Measurements from ENCODE around the gene CRHR2. TPM values are rescaled to one million over a fixed set of nuclear protein-coding genes. Genes with fewer than 3 reads are reported as not detected.
A peak's percentile ranks its signal among the peaks of the same experiment; 100 is the strongest.

The CRHR2 gene
- total RNA-seq, 1 experiment from 2014 or later, result 0.22 TPM

DNA sequence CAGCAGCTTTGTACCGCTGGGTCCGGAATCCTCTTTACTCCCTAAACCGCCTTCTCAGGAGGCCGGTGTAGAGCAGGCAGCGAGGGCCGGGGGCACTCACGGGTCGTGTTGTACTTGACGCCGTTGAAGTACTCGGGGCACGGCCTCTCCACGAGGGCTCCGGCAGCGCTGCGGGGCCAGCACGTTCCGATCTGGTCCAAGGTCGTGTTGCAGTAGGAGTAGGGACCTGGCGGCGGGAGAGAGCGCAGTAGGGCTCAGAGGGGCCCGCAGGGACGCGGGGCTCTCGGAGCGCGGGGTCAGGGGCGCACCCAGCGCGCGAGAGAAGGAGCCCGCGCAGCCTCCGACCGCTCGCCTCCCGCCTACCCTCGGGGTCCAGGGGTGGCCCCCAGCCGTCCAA is 443 bp downstream of the CRHR2 start (continued):
- TF ChIP-seq, protein P1, sequence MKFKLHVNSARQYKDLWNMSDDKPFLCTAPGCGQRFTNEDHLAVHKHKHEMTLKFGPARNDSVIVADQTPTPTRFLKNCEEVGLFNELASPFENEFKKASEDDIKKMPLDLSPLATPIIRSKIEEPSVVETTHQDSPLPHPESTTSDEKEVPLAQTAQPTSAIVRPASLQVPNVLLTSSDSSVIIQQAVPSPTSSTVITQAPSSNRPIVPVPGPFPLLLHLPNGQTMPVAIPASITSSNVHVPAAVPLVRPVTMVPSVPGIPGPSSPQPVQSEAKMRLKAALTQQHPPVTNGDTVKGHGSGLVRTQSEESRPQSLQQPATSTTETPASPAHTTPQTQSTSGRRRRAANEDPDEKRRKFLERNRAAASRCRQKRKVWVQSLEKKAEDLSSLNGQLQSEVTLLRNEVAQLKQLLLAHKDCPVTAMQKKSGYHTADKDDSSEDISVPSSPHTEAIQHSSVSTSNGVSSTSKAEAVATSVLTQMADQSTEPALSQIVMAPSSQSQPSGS (CRISPR knock-in tag; IDR thresholded peaks at IDR 0.05; ENCODE audit: borderline replicate concordance, low read depth), result no peak
- no peak for TF ChIP-seq ZNF317 (CRISPR knock-in tag; IDR thresholded peaks at IDR 0.05; ENCODE audit: borderline replicate concordance, low read depth)
- TF ChIP-seq NR1H2 (CRISPR knock-in tag; IDR thresholded peaks at IDR 0.05), result no peak
- no peak for TF ChIP-seq ZNF219 (CRISPR knock-in tag; IDR thresholded peaks at IDR 0.05; ENCODE audit: borderline replicate concordance)
- TF ChIP-seq, protein P2, sequence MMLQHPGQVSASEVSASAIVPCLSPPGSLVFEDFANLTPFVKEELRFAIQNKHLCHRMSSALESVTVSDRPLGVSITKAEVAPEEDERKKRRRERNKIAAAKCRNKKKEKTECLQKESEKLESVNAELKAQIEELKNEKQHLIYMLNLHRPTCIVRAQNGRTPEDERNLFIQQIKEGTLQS (CRISPR knock-in tag; conservative IDR thresholded peaks at IDR 0.05), result no peak
- TF ChIP-seq, protein P3, sequence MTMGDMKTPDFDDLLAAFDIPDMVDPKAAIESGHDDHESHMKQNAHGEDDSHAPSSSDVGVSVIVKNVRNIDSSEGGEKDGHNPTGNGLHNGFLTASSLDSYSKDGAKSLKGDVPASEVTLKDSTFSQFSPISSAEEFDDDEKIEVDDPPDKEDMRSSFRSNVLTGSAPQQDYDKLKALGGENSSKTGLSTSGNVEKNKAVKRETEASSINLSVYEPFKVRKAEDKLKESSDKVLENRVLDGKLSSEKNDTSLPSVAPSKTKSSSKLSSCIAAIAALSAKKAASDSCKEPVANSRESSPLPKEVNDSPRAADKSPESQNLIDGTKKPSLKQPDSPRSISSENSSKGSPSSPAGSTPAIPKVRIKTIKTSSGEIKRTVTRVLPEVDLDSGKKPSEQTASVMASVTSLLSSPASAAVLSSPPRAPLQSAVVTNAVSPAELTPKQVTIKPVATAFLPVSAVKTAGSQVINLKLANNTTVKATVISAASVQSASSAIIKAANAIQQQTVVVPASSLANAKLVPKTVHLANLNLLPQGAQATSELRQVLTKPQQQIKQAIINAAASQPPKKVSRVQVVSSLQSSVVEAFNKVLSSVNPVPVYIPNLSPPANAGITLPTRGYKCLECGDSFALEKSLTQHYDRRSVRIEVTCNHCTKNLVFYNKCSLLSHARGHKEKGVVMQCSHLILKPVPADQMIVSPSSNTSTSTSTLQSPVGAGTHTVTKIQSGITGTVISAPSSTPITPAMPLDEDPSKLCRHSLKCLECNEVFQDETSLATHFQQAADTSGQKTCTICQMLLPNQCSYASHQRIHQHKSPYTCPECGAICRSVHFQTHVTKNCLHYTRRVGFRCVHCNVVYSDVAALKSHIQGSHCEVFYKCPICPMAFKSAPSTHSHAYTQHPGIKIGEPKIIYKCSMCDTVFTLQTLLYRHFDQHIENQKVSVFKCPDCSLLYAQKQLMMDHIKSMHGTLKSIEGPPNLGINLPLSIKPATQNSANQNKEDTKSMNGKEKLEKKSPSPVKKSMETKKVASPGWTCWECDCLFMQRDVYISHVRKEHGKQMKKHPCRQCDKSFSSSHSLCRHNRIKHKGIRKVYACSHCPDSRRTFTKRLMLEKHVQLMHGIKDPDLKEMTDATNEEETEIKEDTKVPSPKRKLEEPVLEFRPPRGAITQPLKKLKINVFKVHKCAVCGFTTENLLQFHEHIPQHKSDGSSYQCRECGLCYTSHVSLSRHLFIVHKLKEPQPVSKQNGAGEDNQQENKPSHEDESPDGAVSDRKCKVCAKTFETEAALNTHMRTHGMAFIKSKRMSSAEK (CRISPR knock-in tag; IDR thresholded peaks at IDR 0.05; ENCODE audit: borderline replicate concordance), result no peak
- no peak for TF ChIP-seq SMAD3 (CRISPR knock-in tag; IDR thresholded peaks at IDR 0.05; ENCODE audit: borderline replicate concordance)
- TF ChIP-seq, protein P4, sequence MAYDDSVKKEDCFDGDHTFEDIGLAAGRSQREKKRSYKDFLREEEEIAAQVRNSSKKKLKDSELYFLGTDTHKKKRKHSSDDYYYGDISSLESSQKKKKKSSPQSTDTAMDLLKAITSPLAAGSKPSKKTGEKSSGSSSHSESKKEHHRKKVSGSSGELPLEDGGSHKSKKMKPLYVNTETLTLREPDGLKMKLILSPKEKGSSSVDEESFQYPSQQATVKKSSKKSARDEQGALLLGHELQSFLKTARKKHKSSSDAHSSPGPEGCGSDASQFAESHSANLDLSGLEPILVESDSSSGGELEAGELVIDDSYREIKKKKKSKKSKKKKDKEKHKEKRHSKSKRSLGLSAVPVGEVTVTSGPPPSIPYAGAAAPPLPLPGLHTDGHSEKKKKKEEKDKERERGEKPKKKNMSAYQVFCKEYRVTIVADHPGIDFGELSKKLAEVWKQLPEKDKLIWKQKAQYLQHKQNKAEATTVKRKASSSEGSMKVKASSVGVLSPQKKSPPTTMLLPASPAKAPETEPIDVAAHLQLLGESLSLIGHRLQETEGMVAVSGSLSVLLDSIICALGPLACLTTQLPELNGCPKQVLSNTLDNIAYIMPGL (CRISPR knock-in tag; IDR thresholded peaks at IDR 0.05), result no peak
- TF ChIP-seq FOXK1 (CRISPR knock-in tag; IDR thresholded peaks at IDR 0.05), result peak; percentile 58; the same call in 1 of the 2 replicates

DNA sequence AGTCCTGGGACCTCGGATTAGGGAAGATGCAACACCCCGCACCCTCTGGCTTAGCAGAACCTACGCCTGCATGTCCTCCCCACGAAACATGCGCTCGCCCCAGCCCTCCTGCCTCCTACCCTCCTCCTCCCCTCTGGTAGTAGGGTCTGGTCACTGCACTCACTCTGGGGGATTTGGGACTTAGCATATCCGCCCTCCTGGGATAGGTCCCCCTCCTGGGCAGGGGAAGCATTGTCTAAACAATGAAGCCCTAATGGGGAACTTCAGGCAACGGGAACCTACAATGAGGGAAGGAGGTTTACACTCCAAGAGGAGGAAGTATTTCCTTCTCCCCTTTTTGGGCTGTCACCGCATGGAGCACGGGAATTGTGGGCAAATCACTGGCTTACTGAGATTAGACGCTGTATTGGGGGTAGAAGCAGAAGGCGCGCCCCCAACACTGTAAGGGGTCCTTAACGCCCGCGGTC is 892 bp downstream of the CRHR2 start:
- Mint-ChIP-seq H3K36me3 (no peaks in the 10 kb centered on the region), H3K4me3 (peak overlapping the region; percentile 79), H3K9me3 (no peaks in the 10 kb centered on the region), H3K27ac (no peak overlapping the region), H3K4me1 (peaks cover 46% of the 10 kb centered on the region), H3K27me3 (ENCODE audit: low read depth) (peaks cover 74% of the 10 kb centered on the region)
- peak; percentile 36 for DNase-seq (ENCODE audit: low spot score)
- CTCF ChIA-PET, result interaction anchor here (0.6 to 4.2 kb wide), 16 partner anchors 10 to 760 kb away, joined by 3 to 57 read pairs (median 6); no protein-coding TSS in a partner anchor
- POLR2A ChIA-PET, result no interaction called here
- peak; percentile 51 for ATAC-seq
- TF ChIP-seq, protein P5, sequence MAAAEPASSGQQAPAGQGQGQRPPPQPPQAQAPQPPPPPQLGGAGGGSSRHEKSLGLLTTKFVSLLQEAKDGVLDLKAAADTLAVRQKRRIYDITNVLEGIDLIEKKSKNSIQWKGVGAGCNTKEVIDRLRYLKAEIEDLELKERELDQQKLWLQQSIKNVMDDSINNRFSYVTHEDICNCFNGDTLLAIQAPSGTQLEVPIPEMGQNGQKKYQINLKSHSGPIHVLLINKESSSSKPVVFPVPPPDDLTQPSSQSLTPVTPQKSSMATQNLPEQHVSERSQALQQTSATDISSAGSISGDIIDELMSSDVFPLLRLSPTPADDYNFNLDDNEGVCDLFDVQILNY (CRISPR knock-in tag; IDR thresholded peaks at IDR 0.05), result 0 out of 2 replicates have a peak, but pooled peaks have one; percentile 8
- TF ChIP-seq ELF4 (CRISPR knock-in tag; IDR thresholded peaks at IDR 0.05; ENCODE audit: low read depth), result no peak
- TF ChIP-seq TEAD1 (CRISPR knock-in tag; IDR thresholded peaks at IDR 0.05), result 0 out of 2 replicates have a peak, but pooled peaks have one; percentile 37
- TF ChIP-seq, protein P6, sequence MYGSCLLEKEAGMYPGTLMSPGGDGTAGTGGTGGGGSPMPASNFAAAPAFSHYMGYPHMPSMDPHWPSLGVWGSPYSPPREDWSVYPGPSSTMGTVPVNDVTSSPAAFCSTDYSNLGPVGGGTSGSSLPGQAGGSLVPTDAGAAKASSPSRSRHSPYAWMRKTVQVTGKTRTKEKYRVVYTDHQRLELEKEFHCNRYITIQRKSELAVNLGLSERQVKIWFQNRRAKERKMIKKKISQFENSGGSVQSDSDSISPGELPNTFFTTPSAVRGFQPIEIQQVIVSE (CRISPR knock-in tag; IDR thresholded peaks at IDR 0.05; ENCODE audit: borderline replicate concordance), result no peak
- TF ChIP-seq FOXK1 (CRISPR knock-in tag; IDR thresholded peaks at IDR 0.05), result no peak
